Smooth muscle cell of the umbilical artery (primary cell): ENCODE results near the gene SHANK2. TPM values are rescaled to one million over a fixed set of nuclear protein-coding genes. Genes with fewer than 3 reads are reported as not detected.

Experiments
- total RNA-seq: library from RNA; depleted of rRNA; stranded (reverse); fragments of >200 nt; gene quantifications from 2 replicates; pipeline ENCODE4 v1.2.3, GENCODE V29; 2014

The SHANK2 gene
- 3.7 and 6.8 TPM in 2 replicates for total RNA-seq

DNA sequence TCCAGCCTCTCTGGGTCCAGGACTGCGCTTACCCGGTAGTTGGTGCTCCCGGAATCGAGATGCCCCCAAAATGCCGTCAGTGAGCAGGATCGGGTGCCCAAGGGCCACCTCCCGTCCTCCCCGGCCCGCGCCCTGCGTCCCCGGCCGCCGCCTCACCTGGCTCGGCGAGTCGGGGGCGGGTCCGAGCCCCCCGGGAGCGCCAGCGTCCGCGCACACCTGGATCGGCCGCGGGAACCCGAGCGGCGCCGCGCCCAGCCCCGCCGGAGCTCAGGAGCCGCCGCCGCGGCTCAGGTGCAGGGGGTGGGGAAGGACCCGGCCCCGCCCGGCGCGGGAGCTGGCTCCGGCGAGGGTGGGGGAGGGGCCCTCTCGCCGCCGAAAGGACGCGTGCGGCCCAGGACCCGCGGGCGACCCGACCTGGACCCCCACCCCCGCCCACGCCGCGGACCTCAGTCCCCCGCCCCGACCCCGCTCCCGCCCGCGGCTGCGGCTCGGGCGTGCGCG lies at the start of gene SHANK2:
TSS of gene SHANK2 (minus strand) at position 309 of the 501 bp plus-strand sequence. CDS start 105,251 bp downstream, outside the sequence.

Other genes starting within 250 kb of the SHANK2 start
- gene DHCR7, start 195.8 kb upstream of the SHANK2 start, total RNA-seq, result 93.2 and 118 TPM in 2 replicates
- 100 and 121 TPM in 2 replicates for gene NADSYN1, start 200.6 kb upstream of the SHANK2 start, total RNA-seq